ENCODE data around the gene SERPIND1. TPM values are rescaled to one million over a fixed set of nuclear protein-coding genes. Genes with fewer than 3 reads are reported as not detected.

Gene SERPIND1
- polyA plus RNA-seq, 3 donors: not detected

- Histone ChIP-seq H3K27ac (ENCODE audit: low read depth in 1 of 2, low read length in 2 of 2) (no peak overlapping the region), H3K9me3 (replicated peaks in 1 of 2; ENCODE audit: control insufficient read depth in 1 of 2, insufficient read depth in 1 of 2, low read length in 2 of 2) (no peaks in the 10 kb centered on the region), H3K27me3 (ENCODE audit: control insufficient read depth in 2 of 2, insufficient read depth in 2 of 2, low read length in 2 of 2) (no peaks in the 10 kb centered on the region), H4K20me1 (ENCODE audit: insufficient read depth, low read length) (no peaks in the 10 kb centered on the region), H3K36me3 (replicated peaks in 1 of 2; ENCODE audit: control insufficient read depth in 1 of 2, insufficient read depth in 2 of 2, low read length in 2 of 2) (peaks cover 72 to 87% of the 10 kb centered on the region in 2 donors), H3K9ac (ENCODE audit: insufficient read depth, low read length, poor library complexity, severe bottlenecking) (no peak overlapping the region), H2AFZ (ENCODE audit: insufficient read depth, low read depth, low read length, poor library complexity, severe bottlenecking) (no peak overlapping the region), H3K79me2 (ENCODE audit: insufficient read depth, low read length) (no peaks in the 10 kb centered on the region), H3K4me2 (replicated peaks; ENCODE audit: extremely low read depth, low read length, poor library complexity, severe bottlenecking) (no peak overlapping the region), H3K4me3 (replicated peaks in 1 of 3; ENCODE audit: low read depth in 2 of 3, low read length in 3 of 3) (no peak overlapping the region), H3K4me1 (ENCODE audit: control insufficient read depth in 1 of 2, insufficient read depth in 2 of 2, low read length in 2 of 2) (peaks cover 19 to 20% of the 10 kb centered on the region in 2 donors)
- H3K27ac Mint-ChIP-seq: peak overlapping the region in 6 of 7 donors; percentile 4 to 58 (median 38)
- H3K4me3 Mint-ChIP-seq: no peak overlapping the region
- 67% methylated on average over 6 of the region's 9 CpGs for WGBS (ENCODE audit: insufficient coverage)
- H3K9me3 Mint-ChIP-seq: no peaks in the 10 kb centered on the region
- DNase-seq: peak; percentile 32 to 75 (median 48)
- intact Hi-C loops (cut with micrococcal nuclease): no loop called here
- peaks cover 0 to 2% (median 0%) of the 10 kb centered on the region in 3 donors for H3K27me3 Mint-ChIP-seq (ENCODE audit: low read depth in 3 of 3)
- peaks cover 75 to 91% of the 10 kb centered on the region in 2 donors for H3K36me3 Mint-ChIP-seq
- TF ChIP-seq CTCF (IDR thresholded peaks at IDR 0.05): no peak
- peaks cover 28% of the 10 kb centered on the region for H3K4me1 Mint-ChIP-seq
These were observed 23.3 kb upstream of the SERPIND1 start for GRCh38 chr22:20750461-20751184.

- Mint-ChIP-seq H3K4me1 (peaks cover 28% of the 10 kb centered on the region), H3K9me3 (no peaks in the 10 kb centered on the region), H3K4me3 (no peak overlapping the region), H3K27ac (peak overlapping the region in 6 of 7 donors; percentile 4 to 68 (median 38)), H3K36me3 (peaks cover 74 to 94% of the 10 kb centered on the region in 2 donors), H3K27me3 (ENCODE audit: low read depth in 3 of 3) (peaks cover 0 to 2% (median 0%) of the 10 kb centered on the region in 3 donors)
- DNase-seq: no peak
- TF ChIP-seq CTCF (IDR thresholded peaks at IDR 0.05): no peak
- Histone ChIP-seq H2AFZ (ENCODE audit: insufficient read depth, low read depth, low read length, poor library complexity, severe bottlenecking) (no peak overlapping the region), H3K4me3 (replicated peaks in 1 of 3; ENCODE audit: low read depth in 2 of 3, low read length in 3 of 3) (no peak overlapping the region), H3K9me3 (replicated peaks in 1 of 2; ENCODE audit: control insufficient read depth in 1 of 2, insufficient read depth in 1 of 2, low read length in 2 of 2) (no peaks in the 10 kb centered on the region), H4K20me1 (ENCODE audit: insufficient read depth, low read length) (no peaks in the 10 kb centered on the region), H3K27ac (ENCODE audit: low read depth in 1 of 2, low read length in 2 of 2) (no peak overlapping the region), H3K4me1 (ENCODE audit: control insufficient read depth in 1 of 2, insufficient read depth in 2 of 2, low read length in 2 of 2) (peaks cover 19 to 20% of the 10 kb centered on the region in 2 donors), H3K9ac (ENCODE audit: insufficient read depth, low read length, poor library complexity, severe bottlenecking) (no peak overlapping the region), H3K79me2 (ENCODE audit: insufficient read depth, low read length) (no peaks in the 10 kb centered on the region), H3K27me3 (ENCODE audit: control insufficient read depth in 2 of 2, insufficient read depth in 2 of 2, low read length in 2 of 2) (no peaks in the 10 kb centered on the region), H3K36me3 (replicated peaks in 1 of 2; ENCODE audit: control insufficient read depth in 1 of 2, insufficient read depth in 2 of 2, low read length in 2 of 2) (peaks cover 68 to 88% of the 10 kb centered on the region in 2 donors), H3K4me2 (replicated peaks; ENCODE audit: extremely low read depth, low read length, poor library complexity, severe bottlenecking) (no peak overlapping the region)
- intact Hi-C loops (cut with micrococcal nuclease): no loop called here
- WGBS (ENCODE audit: insufficient coverage): 100% methylated on average over 14 of the region's 18 CpGs
These were observed 22.6 kb upstream of the SERPIND1 start for GRCh38 chr22:20751185-20751851.

Measured in CD14-positive monocyte (primary cell).